Effector memory CD4-positive, alpha-beta T cell (primary cell): ENCODE data around the gene CDC42EP1.
"Not testable (repeated sequence)": the region's sequence is repeated elsewhere in the genome, so short reads cannot be mapped to it uniquely, and the experiment has no call there.

Experiments
- DNase-seq, 3 donors: peaks; one replicate each; pipeline ENCODE4 v3.0.0-alpha.2; 2020
- H3K27ac ChIP-seq: 2 replicates; pipeline ENCODE4 v1.7.0; 2013; ENCODE audit warnings: mild to moderate bottlenecking, low read length, moderate library complexity; ENCODE audit not compliant: insufficient read depth, poor library complexity, severe bottlenecking
- H3K27me3 ChIP-seq: replicated peaks from 2 replicates; pipeline ENCODE4 v1.7.0; 2013; ENCODE audit warnings: mild to moderate bottlenecking, low read length; ENCODE audit not compliant: insufficient read depth, control insufficient read depth, poor library complexity, severe bottlenecking
- H3K36me3 ChIP-seq: 2 replicates; pipeline ENCODE4 v1.7.0; 2013; ENCODE audit warnings: mild to moderate bottlenecking, low read length, moderate library complexity; ENCODE audit not compliant: control insufficient read depth, insufficient read depth
- H3K4me1 ChIP-seq: 2 replicates; pipeline ENCODE4 v1.7.0; 2013; ENCODE audit warnings: low read length, mild to moderate bottlenecking; ENCODE audit not compliant: control insufficient read depth, insufficient read depth, poor library complexity, severe bottlenecking
- H3K4me3 ChIP-seq: 2 replicates; pipeline ENCODE4 v1.7.0; 2013; ENCODE audit warnings: low read length, low read depth, mild to moderate bottlenecking; ENCODE audit not compliant: insufficient read depth, poor library complexity, severe bottlenecking
- H3K9me3 ChIP-seq: 2 replicates; pipeline ENCODE4 v1.7.0; 2013; ENCODE audit warnings: mild to moderate bottlenecking, low read length, moderate library complexity; ENCODE audit not compliant: control insufficient read depth

The CDC42EP1 gene

GRCh38 chr22:37578002-37578401 is 17.7 kb downstream of the CDC42EP1 start:
- H3K4me3 ChIP-seq: no peak overlapping the region
- no peaks in the 10 kb centered on the region for H3K9me3 ChIP-seq

GRCh38 chr22:37581504-37581903 is 21.2 kb downstream of the CDC42EP1 start:
- no peak for DNase-seq
- H3K36me3 ChIP-seq: no peaks in the 10 kb centered on the region
- H3K9me3 ChIP-seq: no peaks in the 10 kb centered on the region
- no peaks in the 10 kb centered on the region for H3K4me1 ChIP-seq
- H3K27me3 ChIP-seq: no peaks in the 10 kb centered on the region
- no peak overlapping the region for H3K27ac ChIP-seq
- H3K4me3 ChIP-seq: no peak overlapping the region

More at GRCh38 chr22:37578002-37578401, 17.7 kb downstream of the CDC42EP1 start:
- Histone ChIP-seq H3K27ac (no peak overlapping the region), H3K27me3 (no peaks in the 10 kb centered on the region), H3K36me3 (no peaks in the 10 kb centered on the region), H3K4me1 (no peaks in the 10 kb centered on the region)
- no peak for DNase-seq

- Histone ChIP-seq H3K4me1 (no peaks in the 10 kb centered on the region), H3K36me3 (no peaks in the 10 kb centered on the region), H3K9me3 (no peaks in the 10 kb centered on the region), H3K27me3 (no peaks in the 10 kb centered on the region), H3K4me3 (no peak overlapping the region), H3K27ac (no peak overlapping the region)
- DNase-seq: no peak
These were observed 22.2 kb downstream of the CDC42EP1 start for GRCh38 chr22:37582526-37582925.

- Histone ChIP-seq H3K27ac (no peak overlapping the region), H3K4me3 (no peak overlapping the region), H3K4me1 (no peaks in the 10 kb centered on the region), H3K36me3 (no peaks in the 10 kb centered on the region), H3K9me3 (no peaks in the 10 kb centered on the region), H3K27me3 (no peaks in the 10 kb centered on the region)
- DNase-seq: no peak
These were observed 28.4 kb downstream of the CDC42EP1 start for GRCh38 chr22:37588546-37589215.

- H3K4me3 ChIP-seq: no peak overlapping the region
These were observed 29.4 kb downstream of the CDC42EP1 start for GRCh38 chr22:37589636-37590035.

GRCh38 chr22:37591081-37591480 is 30.8 kb downstream of the CDC42EP1 start:
- not testable (repeated sequence) for H3K4me1 ChIP-seq, H3K27me3 ChIP-seq, H3K27ac ChIP-seq, DNase-seq, H3K4me3 ChIP-seq, H3K36me3 ChIP-seq, H3K9me3 ChIP-seq

More at GRCh38 chr22:37589636-37590035, 29.4 kb downstream of the CDC42EP1 start:
- DNase-seq: no peak
- H3K4me1 ChIP-seq: no peaks in the 10 kb centered on the region
- H3K9me3 ChIP-seq: no peaks in the 10 kb centered on the region
- H3K36me3 ChIP-seq: no peaks in the 10 kb centered on the region
- no peak overlapping the region for H3K27ac ChIP-seq
- H3K27me3 ChIP-seq: no peaks in the 10 kb centered on the region

GRCh38 chr22:37591823-37592404 is 31.6 kb downstream of the CDC42EP1 start:
- H3K27ac ChIP-seq: no peak overlapping the region
- H3K27me3 ChIP-seq: no peaks in the 10 kb centered on the region
- no peaks in the 10 kb centered on the region for H3K4me1 ChIP-seq
- H3K36me3 ChIP-seq: no peaks in the 10 kb centered on the region
- no peak overlapping the region for H3K4me3 ChIP-seq
- H3K9me3 ChIP-seq: no peaks in the 10 kb centered on the region
- no peak for DNase-seq

GRCh38 chr22:37594237-37594636 is 34.0 kb downstream of the CDC42EP1 start:
- no peak overlapping the region for H3K27ac ChIP-seq
- H3K4me3 ChIP-seq: no peak overlapping the region
- no peaks in the 10 kb centered on the region for H3K36me3 ChIP-seq
- H3K27me3 ChIP-seq: no peaks in the 10 kb centered on the region
- no peaks in the 10 kb centered on the region for H3K9me3 ChIP-seq
- no peak for DNase-seq
- no peaks in the 10 kb centered on the region for H3K4me1 ChIP-seq

- H3K36me3 ChIP-seq: no peaks in the 10 kb centered on the region
- DNase-seq: no peak
- H3K27me3 ChIP-seq: no peaks in the 10 kb centered on the region
- no peak overlapping the region for H3K4me3 ChIP-seq
- no peaks in the 10 kb centered on the region for H3K4me1 ChIP-seq
- H3K27ac ChIP-seq: no peak overlapping the region
- no peaks in the 10 kb centered on the region for H3K9me3 ChIP-seq
These were observed 38.9 kb downstream of the CDC42EP1 start for GRCh38 chr22:37599153-37599552.

GRCh38 chr22:37601203-37601539 is 40.9 kb downstream of the CDC42EP1 start:
- H3K36me3 ChIP-seq: no peaks in the 10 kb centered on the region
- no peak overlapping the region for H3K4me3 ChIP-seq
- H3K4me1 ChIP-seq: peaks cover 12% of the 10 kb centered on the region
- no peaks in the 10 kb centered on the region for H3K27me3 ChIP-seq
- no peak for DNase-seq
- no peak overlapping the region for H3K27ac ChIP-seq
- H3K9me3 ChIP-seq: no peaks in the 10 kb centered on the region
